ENCODE measurements around the gene GPALPP1.

Gene GPALPP1

DNA sequence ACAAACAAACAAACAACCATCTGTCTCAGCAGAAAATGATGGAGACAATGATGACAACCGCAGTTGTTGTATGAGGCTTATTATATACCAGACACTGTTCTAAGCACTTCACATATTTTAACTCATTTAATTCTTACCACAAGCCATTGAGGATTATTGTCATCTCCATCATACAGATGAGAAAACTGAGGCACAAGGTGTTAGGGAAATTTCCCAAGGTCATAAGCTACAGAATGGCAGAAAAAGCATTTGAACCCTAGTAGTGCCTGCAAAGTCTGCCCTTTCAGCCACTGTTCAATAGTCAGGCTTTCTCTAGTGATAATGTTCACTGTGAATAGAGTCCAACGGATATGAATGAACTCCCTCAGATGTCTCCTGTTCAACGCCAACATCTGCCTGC lies 60.1 kb downstream of the GPALPP1 start:
- H4K8ac ChIP-seq (ENCODE audit: low read depth, low read length), result no peak overlapping the region
- DNase-seq (ENCODE audit: low spot score), result no peak

GRCh38 chr13:45051315-45051714 lies 62.0 kb downstream of the GPALPP1 start:
- no peaks in the 10 kb centered on the region for H3K36me3 ChIP-seq (replicated peaks in 1 of 2; ENCODE audit: control insufficient read depth in 2 of 2, insufficient read depth in 2 of 2, low read length in 2 of 2)
- no peak overlapping the region for H3K9ac ChIP-seq (ENCODE audit: low read depth, low read length, poor library complexity)
- no peak overlapping the region for H2AFZ ChIP-seq (ENCODE audit: low read length)
- H2BK120ac ChIP-seq (ENCODE audit: low read depth, low read length), result no peak overlapping the region
- H3K4ac ChIP-seq (ENCODE audit: low read length), result no peak overlapping the region
- H4K91ac ChIP-seq (ENCODE audit: low read depth, low read length, poor library complexity), result no peak overlapping the region
- no peak overlapping the region for H2BK12ac ChIP-seq (ENCODE audit: low read length)
- no peak for DNase-seq (ENCODE audit: low spot score)
- whole genome bisulfite sequencing, 2 donors (ENCODE audit: extremely low coverage in 2 of 2, insufficient read length in 2 of 2, insufficient replicate concordance in 1 of 2), result no CpG with 5 or more reads among the region's 5 CpGs
- H3K4me3 ChIP-seq (ENCODE audit: low read length in 2 of 2), result no peak overlapping the region
- no peak overlapping the region for H3K27ac ChIP-seq (replicated peaks; ENCODE audit: low read length)
- no peaks in the 10 kb centered on the region for H3K79me1 ChIP-seq (ENCODE audit: low read depth, low read length)
- H3K18ac ChIP-seq (ENCODE audit: low read length), result no peak overlapping the region
- H3K27me3 ChIP-seq (ENCODE audit: control insufficient read depth in 3 of 3, insufficient read depth in 3 of 3, low read depth in 1 of 3, low read length in 3 of 3), result peaks cover 0 to 4% (median 0%) of the 10 kb centered on the region in 3 experiments
- H3K14ac ChIP-seq (ENCODE audit: low read length), result no peak overlapping the region
- H3K23ac ChIP-seq (ENCODE audit: low read depth, low read length, poor library complexity), result no peak overlapping the region
- H2BK15ac ChIP-seq (ENCODE audit: low read length), result no peak overlapping the region
- no peak overlapping the region for H3K4me2 ChIP-seq (ENCODE audit: insufficient read depth, low read length, poor library complexity, severe bottlenecking)
- H2BK5ac ChIP-seq (ENCODE audit: low read length), result no peak overlapping the region
- no peaks in the 10 kb centered on the region for H3K9me3 ChIP-seq (replicated peaks in 1 of 2; ENCODE audit: control insufficient read depth in 2 of 2, insufficient read depth in 1 of 2, low read depth in 1 of 2, low read length in 2 of 2)
- peaks cover 4 to 9% of the 10 kb centered on the region in 2 donors for H3K4me1 ChIP-seq (ENCODE audit: control insufficient read depth in 2 of 2, insufficient read depth in 1 of 2, low read depth in 1 of 2, low read length in 2 of 2)
- H4K8ac ChIP-seq (ENCODE audit: low read depth, low read length), result no peak overlapping the region
- no peak overlapping the region for H2AK5ac ChIP-seq (ENCODE audit: low read depth, low read length)

More for the DNA sequence above, 60.1 kb downstream of the GPALPP1 start:
- Histone ChIP-seq H2BK5ac (ENCODE audit: low read length) (no peak overlapping the region), H4K91ac (ENCODE audit: low read depth, low read length, poor library complexity) (no peak overlapping the region), H3K23ac (ENCODE audit: low read depth, low read length, poor library complexity) (no peak overlapping the region), H3K79me1 (ENCODE audit: low read depth, low read length) (no peaks in the 10 kb centered on the region), H2AFZ (ENCODE audit: low read length) (no peak overlapping the region), H3K4ac (ENCODE audit: low read length) (no peak overlapping the region), H3K4me3 (ENCODE audit: low read length in 2 of 2) (no peak overlapping the region), H3K4me2 (ENCODE audit: insufficient read depth, low read length, poor library complexity, severe bottlenecking) (no peak overlapping the region), H3K14ac (ENCODE audit: low read length) (no peak overlapping the region), H3K27ac (replicated peaks; ENCODE audit: low read length) (no peak overlapping the region), H3K36me3 (replicated peaks in 1 of 2; ENCODE audit: control insufficient read depth in 2 of 2, insufficient read depth in 2 of 2, low read length in 2 of 2) (no peaks in the 10 kb centered on the region), H3K18ac (ENCODE audit: low read length) (no peak overlapping the region), H2BK120ac (ENCODE audit: low read depth, low read length) (no peak overlapping the region), H3K9me3 (replicated peaks in 1 of 2; ENCODE audit: control insufficient read depth in 2 of 2, insufficient read depth in 1 of 2, low read depth in 1 of 2, low read length in 2 of 2) (no peaks in the 10 kb centered on the region), H3K27me3 (ENCODE audit: control insufficient read depth in 3 of 3, insufficient read depth in 3 of 3, low read depth in 1 of 3, low read length in 3 of 3) (peaks cover 0 to 4% (median 0%) of the 10 kb centered on the region in 3 experiments), H2BK12ac (ENCODE audit: low read length) (no peak overlapping the region), H2AK5ac (ENCODE audit: low read depth, low read length) (no peak overlapping the region), H3K4me1 (ENCODE audit: control insufficient read depth in 2 of 2, insufficient read depth in 1 of 2, low read depth in 1 of 2, low read length in 2 of 2) (peaks cover 0 to 9% of the 10 kb centered on the region in 2 donors), H2BK15ac (ENCODE audit: low read length) (no peak overlapping the region), H3K9ac (ENCODE audit: low read depth, low read length, poor library complexity) (no peak overlapping the region)
- WGBS, 2 donors (ENCODE audit: extremely low coverage in 2 of 2, insufficient read length in 2 of 2, insufficient replicate concordance in 1 of 2), result no CpG with 5 or more reads among the region's 3 CpGs

DNA sequence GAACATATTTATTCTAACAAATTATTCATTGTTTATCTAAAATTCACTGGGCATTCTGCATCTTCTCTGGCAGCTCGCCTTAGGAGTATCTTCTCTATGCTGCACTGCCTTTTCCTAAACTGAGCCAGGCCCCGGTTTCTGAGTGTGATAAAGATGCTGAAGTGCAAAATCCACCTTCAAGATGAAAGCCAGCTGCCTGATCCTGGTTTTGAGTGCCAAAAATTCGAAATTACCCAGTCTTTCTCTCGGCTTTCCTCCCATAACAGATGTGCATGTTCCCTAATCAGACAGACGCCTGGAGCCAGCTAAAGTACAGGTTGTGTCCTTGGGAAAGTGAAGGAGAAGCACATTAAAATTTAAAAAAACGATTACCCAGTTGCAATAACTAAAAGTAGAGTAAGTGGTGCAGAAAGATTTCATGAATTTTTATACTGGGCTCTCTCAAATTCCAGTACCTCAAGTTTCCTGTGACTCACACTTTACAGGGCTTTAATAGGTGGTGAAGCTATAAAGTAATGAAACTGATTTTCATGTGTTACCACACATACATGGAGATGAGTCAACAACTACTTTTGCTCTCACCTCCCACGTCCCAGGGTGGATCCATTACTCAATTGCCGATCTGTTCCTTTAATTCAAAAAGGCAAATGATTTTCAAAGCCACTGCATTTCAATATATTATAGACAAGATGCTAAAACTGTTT lies 66.0 kb downstream of the GPALPP1 start:
- no peaks in the 10 kb centered on the region for H3K79me1 ChIP-seq (ENCODE audit: low read depth, low read length)
- H3K27ac ChIP-seq (replicated peaks; ENCODE audit: low read length), result no peak overlapping the region
- no peak overlapping the region for H2BK12ac ChIP-seq (ENCODE audit: low read length)
- H4K91ac ChIP-seq (ENCODE audit: low read depth, low read length, poor library complexity), result no peak overlapping the region
- H3K9ac ChIP-seq (ENCODE audit: low read depth, low read length, poor library complexity), result no peak overlapping the region
- H2AK5ac ChIP-seq (ENCODE audit: low read depth, low read length), result no peak overlapping the region
- peaks cover 0 to 4% (median 0%) of the 10 kb centered on the region in 3 experiments for H3K27me3 ChIP-seq (ENCODE audit: control insufficient read depth in 3 of 3, insufficient read depth in 3 of 3, low read depth in 1 of 3, low read length in 3 of 3)
- no peak overlapping the region for H4K8ac ChIP-seq (ENCODE audit: low read depth, low read length)
- H3K4me1 ChIP-seq (ENCODE audit: control insufficient read depth in 2 of 2, insufficient read depth in 1 of 2, low read depth in 1 of 2, low read length in 2 of 2), result peaks cover 0 to 7% of the 10 kb centered on the region in 2 donors
- H3K23ac ChIP-seq (ENCODE audit: low read depth, low read length, poor library complexity), result no peak overlapping the region
- H2BK120ac ChIP-seq (ENCODE audit: low read depth, low read length), result no peak overlapping the region
- H3K4ac ChIP-seq (ENCODE audit: low read length), result no peak overlapping the region
- no peak overlapping the region for H3K18ac ChIP-seq (ENCODE audit: low read length)
- no peak for DNase-seq (ENCODE audit: low spot score)
- no peaks in the 10 kb centered on the region for H3K36me3 ChIP-seq (replicated peaks in 1 of 2; ENCODE audit: control insufficient read depth in 2 of 2, insufficient read depth in 2 of 2, low read length in 2 of 2)
- no peak overlapping the region for H2BK15ac ChIP-seq (ENCODE audit: low read length)
- H3K4me3 ChIP-seq (ENCODE audit: low read length in 2 of 2), result no peak overlapping the region
- H2BK5ac ChIP-seq (ENCODE audit: low read length), result no peak overlapping the region
- H3K4me2 ChIP-seq (ENCODE audit: insufficient read depth, low read length, poor library complexity, severe bottlenecking), result no peak overlapping the region
- no CpG with 5 or more reads among the region's 8 CpGs for WGBS, 2 donors (ENCODE audit: extremely low coverage in 2 of 2, insufficient read length in 2 of 2, insufficient replicate concordance in 1 of 2)
- H3K9me3 ChIP-seq (replicated peaks in 1 of 2; ENCODE audit: control insufficient read depth in 2 of 2, insufficient read depth in 1 of 2, low read depth in 1 of 2, low read length in 2 of 2), result no peaks in the 10 kb centered on the region
- no peak overlapping the region for H3K14ac ChIP-seq (ENCODE audit: low read length)
- peak overlapping the region; percentile 82 for H2AFZ ChIP-seq (ENCODE audit: low read length)

DNA sequence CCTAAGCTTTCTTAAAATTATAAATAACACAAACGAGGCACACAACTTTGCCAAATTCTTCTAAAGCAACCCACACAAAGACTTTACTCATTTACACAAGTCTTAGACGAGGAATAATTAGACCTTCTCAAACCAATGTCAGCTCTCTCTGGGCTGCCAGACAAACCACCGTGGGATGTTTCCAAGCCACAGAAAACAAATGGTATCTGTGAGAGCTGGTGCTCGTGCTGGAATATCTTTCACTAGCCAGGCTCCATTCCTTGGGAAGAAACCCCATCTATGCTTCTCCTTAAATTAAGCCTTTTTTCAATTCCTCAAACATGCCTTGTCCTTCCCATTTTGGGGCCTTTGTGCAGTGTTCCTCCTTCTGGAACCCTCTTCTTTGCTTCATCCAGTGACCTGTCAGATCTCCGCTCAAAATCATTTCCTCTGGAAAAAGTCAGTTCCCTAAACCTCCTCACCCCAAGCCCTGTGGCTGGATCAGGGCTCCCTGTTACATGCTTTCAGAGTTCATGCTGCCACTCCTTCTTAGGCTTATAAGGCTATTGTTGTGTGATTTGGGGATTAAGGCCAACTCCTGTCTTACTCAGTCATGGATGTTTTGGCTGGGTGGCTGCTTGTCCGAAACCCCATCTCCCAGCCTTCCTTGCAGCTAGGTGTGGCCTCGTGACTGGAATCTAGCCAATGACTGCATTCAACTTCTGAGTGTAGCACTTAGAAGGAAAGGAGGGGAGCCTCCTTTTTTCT lies 66.7 kb downstream of the GPALPP1 start:
- H2BK12ac ChIP-seq (ENCODE audit: low read length), result no peak overlapping the region
- no peak overlapping the region for H2BK5ac ChIP-seq (ENCODE audit: low read length)
- peaks cover 0 to 4% (median 0%) of the 10 kb centered on the region in 3 experiments for H3K27me3 ChIP-seq (ENCODE audit: control insufficient read depth in 3 of 3, insufficient read depth in 3 of 3, low read depth in 1 of 3, low read length in 3 of 3)
- H3K36me3 ChIP-seq (replicated peaks in 1 of 2; ENCODE audit: control insufficient read depth in 2 of 2, insufficient read depth in 2 of 2, low read length in 2 of 2), result no peaks in the 10 kb centered on the region
- H4K91ac ChIP-seq (ENCODE audit: low read depth, low read length, poor library complexity), result no peak overlapping the region
- no peak overlapping the region for H3K27ac ChIP-seq (replicated peaks; ENCODE audit: low read length)
- H4K8ac ChIP-seq (ENCODE audit: low read depth, low read length), result no peak overlapping the region
- H3K9ac ChIP-seq (ENCODE audit: low read depth, low read length, poor library complexity), result no peak overlapping the region
- H2BK120ac ChIP-seq (ENCODE audit: low read depth, low read length), result no peak overlapping the region
- no peak overlapping the region for H3K4me3 ChIP-seq (ENCODE audit: low read length in 2 of 2)
- no peak overlapping the region for H3K18ac ChIP-seq (ENCODE audit: low read length)
- H3K4me2 ChIP-seq (ENCODE audit: insufficient read depth, low read length, poor library complexity, severe bottlenecking), result no peak overlapping the region
- H2BK15ac ChIP-seq (ENCODE audit: low read length), result no peak overlapping the region
- peaks cover 0 to 7% of the 10 kb centered on the region in 2 donors for H3K4me1 ChIP-seq (ENCODE audit: control insufficient read depth in 2 of 2, insufficient read depth in 1 of 2, low read depth in 1 of 2, low read length in 2 of 2)
- no peak overlapping the region for H3K23ac ChIP-seq (ENCODE audit: low read depth, low read length, poor library complexity)
- DNase-seq (ENCODE audit: low spot score), result no peak
- no peaks in the 10 kb centered on the region for H3K79me1 ChIP-seq (ENCODE audit: low read depth, low read length)
- peak overlapping the region; percentile 82 for H2AFZ ChIP-seq (ENCODE audit: low read length)
- no CpG with 5 or more reads among the region's 7 CpGs for WGBS, 2 donors (ENCODE audit: extremely low coverage in 2 of 2, insufficient read length in 2 of 2, insufficient replicate concordance in 1 of 2)
- H3K9me3 ChIP-seq (replicated peaks in 1 of 2; ENCODE audit: control insufficient read depth in 2 of 2, insufficient read depth in 1 of 2, low read depth in 1 of 2, low read length in 2 of 2), result no peaks in the 10 kb centered on the region
- no peak overlapping the region for H3K4ac ChIP-seq (ENCODE audit: low read length)
- H2AK5ac ChIP-seq (ENCODE audit: low read depth, low read length), result no peak overlapping the region
- H3K14ac ChIP-seq (ENCODE audit: low read length), result no peak overlapping the region

All from neuronal stem cell (in vitro differentiated cells).